Hematopoietic multipotent progenitor cell treated with erythropoietin and hydrocortisone succinate and interleukin-3 and kit ligand, for 4 days (in vitro differentiated cells): ENCODE data around the gene PLAC8.

Experiments
- DNase-seq: peaks from one replicate; pipeline ENCODE4 v3.0.0-alpha.2; 2015

The PLAC8 gene, protein sequence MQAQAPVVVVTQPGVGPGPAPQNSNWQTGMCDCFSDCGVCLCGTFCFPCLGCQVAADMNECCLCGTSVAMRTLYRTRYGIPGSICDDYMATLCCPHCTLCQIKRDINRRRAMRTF

GRCh38 chr4:83114576-83114975 lies at the start of gene PLAC8:
Gene PLAC8, minus strand, starts transcription at chr4:83114729. Its CDS starts 6,808 bp downstream, at chr4:83107921.
- DNase-seq: peak; percentile 88

GRCh38 chr4:83153417-83153816 lies 38.9 kb upstream of the PLAC8 start:
- DNase-seq: no peak

DNA sequence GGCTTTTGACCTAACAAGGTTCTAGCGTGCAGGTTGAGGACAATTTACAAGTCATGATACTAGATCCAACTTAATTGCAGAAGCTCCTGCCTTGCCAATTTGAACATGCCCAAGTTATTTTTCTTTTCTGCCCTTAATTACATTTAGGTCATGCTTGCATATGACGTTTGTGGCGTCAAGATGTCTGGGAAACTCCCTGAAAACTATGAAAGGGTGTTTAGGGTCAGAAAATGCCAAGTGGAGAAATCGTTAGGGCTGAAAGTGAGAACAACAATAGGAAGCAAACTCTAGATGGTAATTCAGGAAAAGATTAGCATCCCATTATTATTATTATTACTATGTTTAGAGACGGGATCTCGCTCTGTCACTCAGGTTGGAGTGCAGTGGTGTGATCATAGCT lies 38.2 kb upstream of the PLAC8 start:
- DNase-seq: no peak

DNA sequence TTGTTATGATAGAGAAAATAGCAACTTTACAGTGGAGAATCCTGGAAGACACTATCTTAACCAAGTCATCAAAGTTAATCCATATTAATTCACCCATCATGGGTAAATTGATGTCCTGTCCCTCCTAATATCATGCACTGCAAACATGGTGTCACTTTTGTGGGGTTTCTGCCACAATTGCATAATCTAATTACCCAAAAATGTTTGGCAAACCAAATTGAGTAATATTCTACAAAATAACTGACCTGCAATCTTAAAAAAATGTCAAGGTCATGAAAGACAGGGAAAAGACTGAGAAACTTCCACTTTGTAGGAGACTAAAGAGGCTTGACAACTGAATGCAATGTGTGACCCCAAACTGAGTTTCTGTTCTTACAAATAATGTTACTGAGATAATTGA lies 37.1 kb upstream of the PLAC8 start:
- DNase-seq: no peak

GRCh38 chr4:83150653-83151330 lies 36.3 kb upstream of the PLAC8 start:
- no peak for DNase-seq

DNA sequence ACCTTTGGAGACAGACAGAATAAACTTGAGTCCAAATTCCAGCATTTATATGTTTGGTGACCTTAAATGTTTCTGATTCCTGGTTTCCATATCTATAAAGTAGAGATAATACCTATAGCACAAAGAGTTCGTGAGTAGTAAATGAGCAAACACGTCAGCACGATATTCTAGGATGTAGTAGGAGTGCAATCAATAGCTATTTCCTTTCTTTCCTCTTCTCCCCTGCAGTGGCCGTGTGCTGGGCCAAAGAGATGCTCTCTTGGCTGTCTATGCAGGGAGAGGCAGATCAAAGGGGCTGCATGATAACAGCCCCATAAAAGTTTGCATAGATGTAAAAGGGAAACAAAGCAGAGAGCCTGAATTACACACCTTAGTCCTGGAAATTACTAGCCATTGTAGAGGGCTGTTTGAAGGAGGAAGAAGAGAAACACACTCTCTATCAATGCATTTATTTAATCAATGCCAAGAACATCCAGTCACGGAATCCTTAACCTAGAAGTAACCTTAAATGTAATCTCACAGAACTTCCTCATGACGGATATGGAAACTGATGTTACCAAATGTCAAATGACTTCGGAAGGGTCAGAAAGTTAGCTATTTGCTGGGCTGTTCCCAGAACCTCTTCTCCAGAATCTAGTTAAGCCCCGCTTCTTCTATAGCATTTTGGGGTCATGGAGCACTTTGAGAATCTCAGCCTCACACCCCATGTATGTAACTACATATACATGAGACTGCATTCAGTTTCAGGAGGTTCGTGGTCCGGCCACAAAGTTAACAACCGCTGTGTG lies 35.5 kb upstream of the PLAC8 start:
- DNase-seq: no peak

DNA sequence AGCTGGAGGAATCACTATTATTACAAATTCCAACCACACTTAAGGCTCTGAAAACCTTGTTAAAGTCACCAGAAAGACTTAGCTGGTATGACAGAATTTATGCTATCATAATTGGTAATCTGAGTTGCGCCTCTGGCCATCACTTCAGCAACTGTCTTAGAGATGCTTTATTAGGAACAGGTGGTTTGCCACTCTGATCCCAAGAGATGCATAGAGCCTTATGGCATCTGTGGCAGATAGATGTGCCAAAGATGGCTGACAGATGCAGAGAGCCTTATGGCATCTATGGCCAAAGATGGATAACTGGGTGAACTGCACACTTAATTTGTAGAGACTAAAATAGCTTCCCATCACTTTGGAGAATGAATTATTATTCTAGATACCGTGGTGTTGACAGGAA lies 32.3 kb upstream of the PLAC8 start:
- no peak for DNase-seq

GRCh38 chr4:83145776-83146175 lies 31.2 kb upstream of the PLAC8 start:
- DNase-seq: peak; percentile 43

DNA sequence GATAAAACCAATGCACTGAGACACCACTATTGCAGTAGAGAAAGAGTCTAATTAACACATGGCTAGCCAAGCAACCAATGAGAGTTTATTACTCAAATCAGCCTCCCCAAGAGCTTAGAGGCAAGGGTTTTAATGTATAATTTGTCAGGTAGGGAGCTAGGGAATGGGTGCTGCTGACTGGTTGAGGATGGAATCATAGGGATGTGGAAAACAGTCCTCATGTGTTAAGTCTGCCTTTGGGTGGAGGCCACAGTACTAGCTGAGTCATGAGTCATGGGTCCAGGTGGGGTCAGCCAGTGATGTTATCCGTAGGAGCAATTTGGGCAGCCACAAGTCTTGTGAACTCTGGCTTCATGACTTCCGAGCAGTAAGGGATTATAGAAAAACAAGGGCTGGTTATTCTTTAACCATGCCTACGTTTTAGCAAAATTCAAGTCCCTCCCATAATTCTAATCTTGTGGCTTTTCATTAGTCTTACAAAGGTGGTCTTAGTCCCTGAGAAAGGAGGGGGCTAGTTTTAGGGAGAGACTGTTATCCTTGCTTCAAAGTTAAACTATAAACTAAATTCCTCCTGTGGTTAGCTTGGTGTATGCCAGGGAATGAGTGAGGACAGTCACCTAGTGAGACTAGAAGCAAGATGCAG lies 25.1 kb upstream of the PLAC8 start:
- DNase-seq: no peak

DNA sequence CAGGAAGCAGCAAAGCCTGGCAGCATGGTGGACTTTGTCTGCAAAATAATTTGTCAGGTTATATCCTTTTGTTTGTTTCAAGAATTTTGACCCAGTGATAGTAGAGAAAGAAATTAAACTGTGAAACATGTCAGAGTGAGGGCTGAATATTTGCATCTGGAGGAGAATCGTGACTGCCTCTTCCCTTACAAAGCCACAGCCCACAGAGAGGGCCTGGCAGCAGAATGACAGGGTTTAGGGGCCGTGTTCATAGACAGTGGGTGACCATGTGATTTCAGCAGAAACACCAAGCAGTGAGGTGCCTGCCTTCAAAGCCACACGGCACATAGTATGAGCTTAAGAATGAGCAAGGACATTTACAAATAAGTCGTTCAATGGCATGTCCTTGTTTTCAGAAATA lies 24.4 kb upstream of the PLAC8 start:
- peak; percentile 71 for DNase-seq

DNA sequence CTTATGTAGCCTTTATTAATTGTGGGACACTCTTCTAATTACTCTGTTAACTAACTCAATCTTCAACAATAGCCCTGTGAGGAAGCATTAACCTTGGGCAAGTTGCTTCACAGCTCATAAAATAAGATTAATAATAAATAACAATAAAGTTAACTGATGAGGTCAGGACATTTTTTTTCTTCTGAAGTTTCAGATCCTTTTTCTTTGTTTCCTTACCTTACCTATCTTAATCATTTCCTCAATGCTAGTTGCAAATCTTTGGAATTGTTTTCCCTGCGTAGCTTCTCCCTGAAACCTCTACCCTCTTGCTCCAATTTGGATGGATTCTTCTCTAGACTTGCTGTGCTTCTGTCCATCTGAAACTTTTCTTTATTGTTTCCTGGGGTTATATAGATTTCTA lies 17.5 kb upstream of the PLAC8 start:
- DNase-seq: no peak

DNA sequence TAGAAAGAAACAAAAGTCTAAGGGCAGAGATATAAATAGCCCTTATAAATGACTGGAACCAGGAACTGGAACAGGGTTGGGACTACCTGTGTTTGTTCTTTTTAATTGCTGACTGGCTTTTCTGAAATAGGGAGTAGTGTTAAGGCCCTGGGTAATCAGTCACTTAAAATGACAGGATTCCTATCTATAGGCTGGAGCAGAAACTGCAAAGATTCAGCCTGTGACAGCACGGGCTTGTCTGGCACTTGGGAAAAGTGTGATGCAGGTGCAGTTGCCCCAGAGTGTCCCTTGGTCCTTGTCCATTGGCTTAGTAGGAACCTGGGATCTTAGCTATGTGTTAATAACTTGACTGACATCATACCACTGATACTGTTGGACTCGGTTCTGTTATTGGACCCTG lies 14.7 kb upstream of the PLAC8 start:
- no peak for DNase-seq

DNA sequence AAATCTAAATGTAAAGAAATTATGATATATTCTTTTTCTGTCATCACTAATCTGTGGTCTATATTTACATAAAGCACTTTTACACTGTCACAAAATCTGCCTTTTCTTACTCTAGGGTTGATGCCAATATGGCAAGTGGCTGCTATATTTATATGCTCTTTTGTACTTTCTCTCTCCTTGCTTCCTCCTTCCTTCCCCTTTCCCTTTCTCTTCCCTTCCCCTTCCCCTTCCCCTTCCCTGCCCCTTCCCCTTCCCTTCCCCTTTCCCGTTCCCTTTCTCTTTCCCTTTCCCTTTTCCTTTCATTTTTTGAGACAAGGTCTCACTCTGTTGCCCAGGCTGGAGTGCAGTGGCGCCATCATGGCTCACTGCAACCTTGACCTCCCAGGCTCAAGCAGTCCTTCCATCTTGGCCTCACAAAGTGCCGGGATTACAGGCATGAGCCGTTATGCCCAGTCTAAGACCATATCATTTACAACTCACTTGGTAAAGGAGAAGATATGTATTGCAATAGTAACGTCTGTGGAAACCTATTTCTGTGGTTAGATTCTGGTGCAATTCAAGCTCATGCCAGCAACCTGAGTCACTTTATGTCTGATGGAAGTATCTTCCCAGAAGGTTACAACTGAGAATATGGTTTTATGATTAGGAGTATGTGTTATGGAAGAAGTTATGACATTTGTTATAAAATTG lies 13.9 kb upstream of the PLAC8 start:
- peak; percentile 77 for DNase-seq

- peak; percentile 53 for DNase-seq
Observed at GRCh38 chr4:83125738-83126141, 11.2 kb upstream of the PLAC8 start.

DNA sequence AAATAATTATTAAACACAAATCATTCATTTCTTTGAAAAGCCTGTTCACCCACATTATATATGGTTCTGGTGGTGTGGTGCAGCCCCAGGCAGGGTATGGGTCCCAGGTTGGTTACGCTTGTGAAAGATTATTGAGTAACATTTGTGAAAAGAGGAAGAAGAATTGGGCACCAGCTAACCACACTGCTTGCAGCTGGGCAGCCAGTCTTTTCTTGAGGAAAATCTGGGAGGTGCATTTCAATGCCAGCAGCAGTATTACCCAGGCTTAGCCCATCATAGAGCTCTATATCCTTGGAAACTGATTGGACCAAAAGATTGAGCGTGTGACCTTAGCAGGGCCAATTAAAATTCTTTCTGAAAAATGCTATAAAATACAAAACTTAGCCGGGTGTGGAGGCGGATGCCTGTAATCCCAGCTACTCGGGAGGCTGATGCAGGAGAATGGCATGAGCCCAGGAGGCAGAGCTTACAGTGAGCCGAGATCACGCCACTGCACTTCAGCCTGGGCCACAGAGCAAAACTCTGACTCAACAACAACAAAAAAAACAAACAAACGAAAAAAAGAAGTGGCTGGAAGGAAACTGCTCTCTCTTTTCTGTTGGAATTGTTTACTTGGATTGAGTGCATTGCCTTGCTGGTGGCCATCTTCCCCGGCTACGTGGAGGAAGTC lies 9.7 kb upstream of the PLAC8 start:
- DNase-seq: peak; percentile 92

DNA sequence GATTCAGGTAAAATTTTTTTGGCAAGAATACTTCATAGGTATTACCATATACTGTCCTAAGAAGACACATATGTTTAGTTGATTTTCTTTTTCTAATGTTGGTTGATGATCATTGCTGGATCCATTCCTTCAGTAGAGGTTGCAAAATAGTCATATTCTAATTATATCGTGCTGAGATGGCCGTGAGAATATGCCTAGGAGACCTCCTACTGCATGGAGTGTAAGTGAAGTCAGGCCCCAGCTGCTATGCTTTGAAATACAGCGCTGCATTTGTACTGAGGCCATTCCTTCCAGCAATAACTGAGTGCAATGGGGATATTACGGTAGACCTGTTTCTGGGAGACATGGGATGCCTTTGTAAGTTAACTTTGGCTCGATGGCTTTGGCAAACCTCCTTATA lies 6.7 kb upstream of the PLAC8 start:
- no peak for DNase-seq

- no peak for DNase-seq
Observed at GRCh38 chr4:83118869-83119268, 4.3 kb upstream of the PLAC8 start.

GRCh38 chr4:83115656-83116285 lies 1.2 kb upstream of the PLAC8 start:
- DNase-seq: no peak

GRCh38 chr4:83115000-83115399 lies 471 bp upstream of the PLAC8 start:
- no peak for DNase-seq

- DNase-seq: peak; percentile 93
Observed at GRCh38 chr4:83113429-83113786, 1.1 kb downstream of the PLAC8 start.

GRCh38 chr4:83112678-83113428 lies 1.7 kb downstream of the PLAC8 start:
- peak; percentile 82 for DNase-seq
